OCI-M2 (cell line): ENCODE data around the gene C16orf96.
"Not testable (repeated sequence)": the region's sequence is repeated elsewhere in the genome, so short reads cannot be mapped to it uniquely, and the experiment has no call there.

Source experiments
- DNase-seq: peaks from one replicate; lab custom pipeline; 2025; ENCODE audit not compliant: unreplicated experiment; lab: John Stamatoyannopoulos, UW

The C16orf96 gene

GRCh38 chr16:4561596-4561995 is 5.5 kb downstream of the C16orf96 start:
- no peak for DNase-seq

GRCh38 chr16:4564661-4565267 is 8.6 kb downstream of the C16orf96 start:
- no peak for DNase-seq

GRCh38 chr16:4566144-4566543 is 10.0 kb downstream of the C16orf96 start:
- no peak for DNase-seq

GRCh38 chr16:4570086-4570485 is 13.9 kb downstream of the C16orf96 start:
- no peak for DNase-seq

GRCh38 chr16:4570688-4571321 is 14.7 kb downstream of the C16orf96 start:
- DNase-seq = no peak

GRCh38 chr16:4572715-4573114 is 16.6 kb downstream of the C16orf96 start:
- no peak for DNase-seq

GRCh38 chr16:4573926-4574325 is 17.8 kb downstream of the C16orf96 start:
- not testable (repeated sequence) for DNase-seq

- DNase-seq = no peak
Observed at GRCh38 chr16:4574919-4575705, 19.0 kb downstream of the C16orf96 start.

- no peak for DNase-seq
Observed at GRCh38 chr16:4576008-4576407, 19.9 kb downstream of the C16orf96 start.

GRCh38 chr16:4578961-4579530 is 22.9 kb downstream of the C16orf96 start:
- DNase-seq = no peak

GRCh38 chr16:4580250-4580649 is 24.1 kb downstream of the C16orf96 start:
- no peak for DNase-seq

- DNase-seq = no peak
Observed at GRCh38 chr16:4583906-4584305, 27.8 kb downstream of the C16orf96 start.

- no peak for DNase-seq
Observed at GRCh38 chr16:4586291-4586690, 30.2 kb downstream of the C16orf96 start.

GRCh38 chr16:4588386-4588785 is 32.2 kb downstream of the C16orf96 start:
- DNase-seq = no peak

- no peak for DNase-seq
Observed at GRCh38 chr16:4588961-4589360, 32.8 kb downstream of the C16orf96 start.

- DNase-seq = no peak
Observed at GRCh38 chr16:4591191-4591590, 35.1 kb downstream of the C16orf96 start.

- no peak for DNase-seq
Observed at GRCh38 chr16:4591706-4592470, 35.7 kb downstream of the C16orf96 start.

GRCh38 chr16:4593086-4593485 is 36.9 kb downstream of the C16orf96 start:
- no peak for DNase-seq

GRCh38 chr16:4594433-4595410 is 38.6 kb downstream of the C16orf96 start:
- DNase-seq = no peak

GRCh38 chr16:4597174-4597573 is 41.0 kb downstream of the C16orf96 start:
- DNase-seq = no peak
